Adrenal gland (tissue), 5 donors: ENCODE measurements around the gene GALP.
A peak's percentile ranks its signal among the peaks of the same experiment; 100 is the strongest.

Experiments used
- CTCF ChIP-seq, 6 experiments: fragments of 450-650 bp in 4 of 6; fragments of 200-600 bp in 2 of 6; sonication (generic) in 1 of 6; IDR thresholded peaks; 1 replicate in 5 of 6; 2 replicates in 1 of 6; pipeline versions ENCODE4 v1.5.1 to v1.8.0; 2016 to 2021; ENCODE audit warnings: antibody characterized with exemption in 6 of 6, mild to moderate bottlenecking in 2 of 6, moderate library complexity in 1 of 6
- POLR2A ChIP-seq, 2 donors: fragments of 450-650 bp; IDR thresholded peaks; one replicate each; pipeline ENCODE4 v1.6.1; 2017; ENCODE audit warnings: antibody characterized with exemption in 2 of 2, mild to moderate bottlenecking in 2 of 2, moderate library complexity in 1 of 2
- donor health status: DM: no; HTN: no; CAD: no.

- peak; percentile 20 to 63 (median 50) for TF ChIP-seq CTCF (IDR thresholded peaks at IDR 0.05)
- TF ChIP-seq POLR2A (IDR thresholded peaks at IDR 0.05): no peak
Measured at GRCh38 chr19:56155124-56155687, 20.6 kb upstream of the GALP start.
